GM12878 (cell line): ENCODE results near the gene LHFPL3. TPM values are rescaled to one million over a fixed set of nuclear protein-coding genes. Genes with fewer than 3 reads are reported as not detected.

ENCODE experiments used
- ATAC-seq: fragments of 200-7000 bp; cut with Tn5 transposase; 3 replicates; pipeline ENCODE4 v1.9.1; 2020; ENCODE audit warnings: mild to moderate bottlenecking, moderate library complexity
- BruUV-seq: library from RNA; stranded (reverse); fragments of 400-500 nt; replicated peaks from 2 replicates; lab custom pipeline; 2021; lab: Mats Ljungman, UMichigan
- CTCF ChIA-PET: fragments of 300-600 bp; sonication (Branson Sonifier 250); formaldehyde crosslinking; extraction: SDS; loops from one replicate; lab custom pipeline; 2021; ENCODE audit warnings: inconsistent platforms; lab: Yijun Ruan, JAX
- POLR2A ChIA-PET: fragments of 350-600 bp; formaldehyde crosslinking; extraction: SDS; loops from one replicate; lab custom pipeline; 2021; ENCODE audit warnings: inconsistent platforms; lab: Charles Lee
- RAD21 ChIA-PET: fragments of 300-600 bp; sonication (Branson Sonifier 250); formaldehyde crosslinking; loops from one replicate; lab custom pipeline; 2023; ENCODE audit warnings: antibody characterized with exemption; ENCODE audit not compliant: unreplicated experiment; lab: Charles Lee
- SMC1A ChIA-PET: fragments of 300-600 bp; sonication (Branson Sonifier 250); formaldehyde crosslinking; loops from one replicate; lab custom pipeline; 2023; ENCODE audit not compliant: unreplicated experiment, uncharacterized antibody; lab: Charles Lee
- DNase-seq: peaks from one replicate; pipeline ENCODE4 v3.0.0-alpha.2; 2011; ENCODE audit warnings: low read depth, low spot score
- FAIRE-seq: peaks from 3 replicates; lab custom pipeline; 2011; peaks lifted over from hg19 to GRCh38; lab: Jason Lieb, UNC
- H2AFZ ChIP-seq: 2 replicates; pipeline ENCODE4 v1.6.0; 2011; ENCODE audit warnings: low read depth, low read length, control low read depth; ENCODE audit not compliant: control insufficient read depth
- H3K27ac ChIP-seq: 2 replicates; pipeline ENCODE4 v1.5.1; 2011; ENCODE audit warnings: control low read depth; ENCODE audit not compliant: control insufficient read depth, insufficient read depth
- H3K27me3 ChIP-seq, 2 experiments: replicated peaks in 1 of 2; 2 replicates each; pipeline versions ENCODE4 v1.6.0 to v1.6.1; 2011; ENCODE audit warnings: low read length in 1 of 2; ENCODE audit not compliant: control insufficient read depth in 2 of 2, insufficient read depth in 2 of 2
- H3K36me3 ChIP-seq, 2 experiments: 2 replicates each; pipeline ENCODE4 v1.5.1; 2011; ENCODE audit warnings: low read length in 1 of 2; ENCODE audit not compliant: control insufficient read depth in 2 of 2, insufficient read depth in 2 of 2
- H3K4me1 ChIP-seq: 2 replicates; pipeline ENCODE4 v1.6.1; 2011; ENCODE audit warnings: mild to moderate bottlenecking, low read length, moderate library complexity, mixed read lengths; ENCODE audit not compliant: control insufficient read depth, insufficient read depth
- H3K4me2 ChIP-seq: 2 replicates; pipeline ENCODE4 v1.6.0; 2011; ENCODE audit warnings: control low read depth; ENCODE audit not compliant: control insufficient read depth, insufficient read depth
- H3K4me3 ChIP-seq: fragments of 200-600 bp; sonication (generic); 2 replicates; pipeline ENCODE4 v1.5.1; 2016
- H3K79me2 ChIP-seq: 2 replicates; pipeline ENCODE4 v1.6.0; 2011; ENCODE audit warnings: low read length; ENCODE audit not compliant: control insufficient read depth, insufficient read depth
- H3K9ac ChIP-seq: 2 replicates; pipeline ENCODE4 v1.8.0; 2011; ENCODE audit warnings: low read length, control low read depth, mixed read lengths; ENCODE audit not compliant: control insufficient read depth, insufficient read depth
- H3K9me3 ChIP-seq: replicated peaks from 3 replicates; pipeline ENCODE4 v1.5.1; 2011; ENCODE audit warnings: mild to moderate bottlenecking, low read length; ENCODE audit not compliant: control insufficient read depth, insufficient read depth
- H4K20me1 ChIP-seq: 2 replicates; pipeline ENCODE4 v1.6.0; 2011; ENCODE audit not compliant: control insufficient read depth, insufficient read depth
- BACH1 ChIP-seq: fragments of 450-650 bp; IDR thresholded peaks from 2 replicates; pipeline ENCODE4 v1.6.1; 2017; ENCODE audit warnings: mild to moderate bottlenecking, borderline replicate concordance
- BCL11A ChIP-seq: IDR thresholded peaks from 2 replicates; pipeline ENCODE4 v1.6.1; 2011; ENCODE audit warnings: low read depth, low read length
- CBX3 ChIP-seq: fragments of 200-600 bp; sonication (generic); IDR thresholded peaks from 2 replicates; pipeline ENCODE4 v1.6.1; 2016; ENCODE audit warnings: low read depth, borderline replicate concordance
- CEBPB ChIP-seq, 2 experiments: fragments of 150-350 bp in 1 of 2; IDR thresholded peaks; 2 replicates each; pipeline ENCODE4 v1.6.1; 2012 to 2014; ENCODE audit warnings: low read depth in 2 of 2, low read length in 2 of 2, borderline replicate concordance in 1 of 2, inconsistent platforms in 1 of 2
- EZH2 ChIP-seq: IDR thresholded peaks from 2 replicates; pipeline ENCODE4 v1.6.1; 2012; ENCODE audit warnings: low read depth, mild to moderate bottlenecking, control low read depth, inconsistent platforms, low read length, borderline replicate concordance; ENCODE audit not compliant: control insufficient read depth
- LARP7 ChIP-seq: fragments of 450-650 bp; IDR thresholded peaks from 2 replicates; pipeline ENCODE4 v1.6.1; 2017; ENCODE audit warnings: mild to moderate bottlenecking
- NFYB ChIP-seq: IDR thresholded peaks from 2 replicates; pipeline ENCODE4 v1.6.1; 2011; ENCODE audit warnings: low read depth, mild to moderate bottlenecking, low read length, improper control_type of control experiment, moderate library complexity; ENCODE audit not compliant: insufficient read depth
- SUPT20H ChIP-seq: IDR thresholded peaks from 2 replicates; pipeline ENCODE4 v1.6.1; 2011; ENCODE audit warnings: low read depth, mild to moderate bottlenecking, low read length, moderate library complexity, borderline replicate concordance; ENCODE audit not compliant: control insufficient read depth
- SUZ12 ChIP-seq: fragments of 200-600 bp; sonication (generic); IDR thresholded peaks from one replicate; pipeline ENCODE4 v1.6.1; 2018; ENCODE audit warnings: antibody characterized with exemption, mild to moderate bottlenecking; ENCODE audit not compliant: unreplicated experiment
- ZBED1 ChIP-seq: IDR thresholded peaks from 2 replicates; pipeline ENCODE4 v1.6.1; 2016; ENCODE audit warnings: borderline replicate concordance
- WGBS: methylation state at CpG from one replicate; pipeline ENCODE4 v1.1.6; 2016; ENCODE audit warnings: low lambda C conversion rate; ENCODE audit not compliant: insufficient replicate concordance, insufficient coverage; ENCODE audit errors: missing lambda C conversion rate; 5-methylcytosine and 5-hydroxymethylcytosine counted together
- in situ Hi-C: fragments of 300-500 bp; cut with MboI; formaldehyde crosslinking; loops from 9 replicates; pipeline ENCODE4 v1.14.3; 2018; ENCODE audit warnings: mixed read lengths
- intact Hi-C: fragments of 100-400 bp; cut with micrococcal nuclease; formaldehyde crosslinking; loops from one replicate; pipeline ENCODE4 v1.14.2; 2022; ENCODE audit not compliant: unreplicated experiment
- polyA plus RNA-seq, 11 experiments: library from polyadenylated mRNA; depleted of rRNA in 4 of 11; unstranded in 6 of 11; stranded (reverse) in 5 of 11; fragments of >200 nt; fragmentation: Nextera tagmentation in 4 of 11; fragmentation: Illumina TruSeq in 1 of 11; extraction: Ambion mirVana in 4 of 11; extraction: Trizol in 1 of 11; gene quantifications; 1 replicate in 1 of 11; 2 replicates in 10 of 11; pipeline versions ENCODE4 v1.2.1 to v1.2.3, GENCODE V29; 2011 to 2016; ENCODE audit warnings: inconsistent platforms in 2 of 11, missing spikeins in 2 of 11, low read depth in 1 of 11
- total RNA-seq, 4 experiments: library from RNA; depleted of rRNA in 3 of 4; stranded (reverse); fragments of >200 nt in 3 of 4; fragmentation: Illumina TruSeq in 1 of 4; extraction: Trizol in 1 of 4; gene quantifications; 2 replicates each; pipeline versions ENCODE4 v1.2.1 to v1.2.3, GENCODE V29; 2013 to 2021

LHFPL3 gene
- total and polyA plus RNA-seq, 10 of the 15 experiments (the other 5 are each of a cell fraction or from before 2014, with no cell fraction given) = 0.09 TPM; not detected in 9

DNA sequence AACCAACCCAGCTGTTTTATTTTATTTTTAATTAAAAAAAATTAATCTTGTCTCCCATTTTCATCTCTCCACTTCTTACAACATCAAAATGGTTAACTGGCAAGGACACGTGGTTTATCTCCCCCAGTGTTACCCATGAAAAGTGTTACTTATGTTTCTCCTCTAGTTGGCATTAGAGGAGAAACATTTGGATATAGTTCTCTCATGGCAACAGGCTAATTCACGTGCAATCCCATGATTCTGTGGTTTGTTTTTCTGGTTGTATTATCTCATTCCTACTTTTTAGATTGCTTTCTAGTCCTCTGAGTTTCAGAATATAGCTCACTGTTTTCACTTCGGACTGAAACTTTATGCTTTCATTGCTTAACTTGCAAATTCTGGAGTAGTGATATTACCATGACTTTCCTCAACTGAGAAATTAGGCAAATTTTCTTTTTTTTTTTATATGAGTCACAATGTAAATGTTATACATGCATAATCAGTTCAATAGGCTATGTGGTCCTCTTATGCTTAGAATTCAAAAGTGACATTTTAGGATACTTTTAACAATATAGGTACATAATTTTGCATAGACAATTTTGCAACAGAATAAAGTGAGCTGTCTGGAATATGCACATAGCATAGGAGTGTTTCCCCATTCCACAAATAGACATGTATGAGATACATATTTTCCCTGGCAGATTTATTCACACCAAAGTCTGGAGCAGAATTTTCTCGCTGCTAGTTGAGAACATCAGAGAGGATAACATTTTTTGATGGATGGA is 43.0 kb downstream of the LHFPL3 start:
- 2% methylated on average over 4 of the region's 4 CpGs for WGBS
- H3K4me1 ChIP-seq = no peaks in the 10 kb centered on the region
- RAD21 ChIA-PET = no interaction called here
- no peak overlapping the region for H3K9ac ChIP-seq
- H3K9me3 ChIP-seq = no peaks in the 10 kb centered on the region
- SMC1A ChIA-PET = interaction anchor here (0.6 to 1.0 kb wide), 2 partner anchors 104 to 1364 kb away, joined by 3 read pairs; no protein-coding TSS in a partner anchor
- intact Hi-C loops (loop anchor here (10.0 kb wide), 1 partner anchor 57 kb away; no protein-coding TSS in a partner anchor), in situ Hi-C loops (no loop called here)
- no peak overlapping the region for H2AFZ ChIP-seq
- ATAC-seq = no peak
- TF ChIP-seq SUZ12 (no peak), EZH2 (no peak), CEBPB (IDR thresholded peaks at IDR 0.05; ENCODE audit: borderline replicate concordance in 1 of 2, low read depth in 2 of 2, low read length in 2 of 2) (no peak)
- FAIRE-seq = no peak
- H3K36me3 ChIP-seq = no peaks in the 10 kb centered on the region
- DNase-seq = no peak
- H3K79me2 ChIP-seq = no peaks in the 10 kb centered on the region
- BruUV-seq = no TSS peak
- no peak overlapping the region for H3K4me3 ChIP-seq
- H3K27ac ChIP-seq = no peak overlapping the region
- CTCF ChIA-PET = no interaction called here
- no peaks in the 10 kb centered on the region; a peak in 1 of 4 replicates for H3K27me3 ChIP-seq
- no peaks in the 10 kb centered on the region for H4K20me1 ChIP-seq
- POLR2A ChIA-PET = no interaction called here
- no peak overlapping the region for H3K4me2 ChIP-seq

DNA sequence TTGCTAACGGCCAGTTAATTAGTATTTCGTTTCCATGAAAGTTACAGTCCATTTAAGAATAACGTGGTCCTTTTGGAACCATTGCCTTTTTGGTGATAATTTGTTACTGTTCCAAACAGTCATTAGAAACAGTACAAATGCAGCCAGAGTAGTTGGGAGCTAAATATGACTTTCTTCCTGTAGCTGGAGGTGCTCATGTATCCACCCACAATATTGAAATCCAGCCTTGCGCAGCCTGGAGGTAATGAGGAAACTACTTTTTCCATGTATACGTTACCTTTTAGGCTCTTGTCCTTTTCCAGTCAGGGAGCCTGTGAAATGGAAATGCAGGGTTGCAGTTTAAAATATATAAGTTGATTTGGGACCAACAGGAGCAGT is 43.6 kb downstream of the LHFPL3 start:
- no peak for DNase-seq
- Histone ChIP-seq H3K4me2 (no peak overlapping the region), H3K79me2 (no peaks in the 10 kb centered on the region), H3K9ac (no peak overlapping the region), H3K4me1 (no peaks in the 10 kb centered on the region), H2AFZ (no peak overlapping the region), H3K9me3 (no peaks in the 10 kb centered on the region), H3K36me3 (no peaks in the 10 kb centered on the region), H3K4me3 (no peak overlapping the region), H3K27me3 (no peaks in the 10 kb centered on the region; a peak in 1 of 4 replicates), H4K20me1 (no peaks in the 10 kb centered on the region), H3K27ac (no peak overlapping the region)
- in situ Hi-C loops = no loop called here
- CTCF ChIA-PET = no interaction called here
- FAIRE-seq = no peak
- intact Hi-C loops = loop anchor here (10.0 kb wide), 1 partner anchor 57 kb away; no protein-coding TSS in a partner anchor
- RAD21 ChIA-PET = no interaction called here
- BruUV-seq = no TSS peak
- ATAC-seq = no peak
- WGBS = 26% methylated on average over 5 of the region's 5 CpGs
- SMC1A ChIA-PET = interaction anchor here (0.5 kb wide), 1 partner anchor 432 kb away, joined by 3 read pairs; no protein-coding TSS in a partner anchor
- POLR2A ChIA-PET = no interaction called here
- no peak for TF ChIP-seq BACH1
- TF ChIP-seq ZBED1 = no peak
- no peak for TF ChIP-seq SUPT20H
- TF ChIP-seq BCL11A = no peak
- TF ChIP-seq CBX3 = no peak
- TF ChIP-seq NFYB = no peak
- TF ChIP-seq LARP7 = no peak
